Body of pancreas (tissue), 4 donors: Measurements from ENCODE around the gene U2AF2. TPM values are rescaled to one million over a fixed set of nuclear protein-coding genes. Genes with fewer than 3 reads are reported as not detected.

Source experiments
- ATAC-seq: fragments of 150-250 bp; one replicate; pipeline ENCODE4 v1.9.1; 2016
- DNase-seq, 4 donors: peaks; one replicate each; pipeline ENCODE4 v3.0.0-alpha.2; 2019
- H3K27ac ChIP-seq, 4 donors: fragments of 200-600 bp; sonication (generic); 1 replicate in 3 of 4; 2 replicates in 1 of 4; pipeline versions ENCODE4 v1.5.1 to v1.6.1; 2016 to 2019; ENCODE audit warnings: mild to moderate bottlenecking in 1 of 4, mixed read lengths in 1 of 4, moderate library complexity in 1 of 4
- H3K27me3 ChIP-seq, 2 donors: fragments of 200-600 bp; sonication (generic); one replicate each; pipeline ENCODE4 v1.6.0; 2016; ENCODE audit warnings: mild to moderate bottlenecking in 1 of 2
- H3K36me3 ChIP-seq, 2 donors: fragments of 200-600 bp; sonication (generic); replicated peaks in 1 of 2; 2 replicates each; pipeline ENCODE4 v1.5.1; 2016; ENCODE audit warnings: low read depth in 2 of 2; ENCODE audit not compliant: insufficient read depth in 1 of 2
- H3K4me1 ChIP-seq: fragments of 200-600 bp; sonication (generic); one replicate; pipeline ENCODE4 v1.6.0; 2016
- H3K4me3 ChIP-seq, 2 donors: fragments of 200-600 bp; sonication (generic); 1 replicate in 1 of 2; 2 replicates in 1 of 2; pipeline ENCODE4 v1.5.1; 2016 to 2019
- H3K9me3 ChIP-seq, 3 donors: fragments of 200-600 bp; sonication (generic); 1 replicate in 2 of 3; 2 replicates in 1 of 3; pipeline ENCODE4 v1.5.1; 2016
- POLR2A ChIP-seq, 3 donors: fragments of 450-650 bp; IDR thresholded peaks; one replicate each; pipeline ENCODE4 v1.6.1; 2016; ENCODE audit warnings: antibody characterized with exemption in 3 of 3, mild to moderate bottlenecking in 2 of 3
- WGBS, 2 donors: methylation state at CpG; one replicate each; pipeline ENCODE4 v1.1.5; 2017; 5-methylcytosine and 5-hydroxymethylcytosine counted together
- intact Hi-C: fragments of 100-400 bp; cut with DNase I; formaldehyde crosslinking; loops from one replicate; pipeline ENCODE4 v1.15.1; 2023
- total RNA-seq, 2 donors: library from RNA; depleted of rRNA; stranded (reverse); fragments of >200 nt; gene quantifications; one replicate each; pipeline ENCODE4 v1.1.0, GENCODE V29; 2016
- TF ChIP-seq, protein P1 (sequence below), 7 experiments: fragments of 450-650 bp in 4 of 7; fragments of 200-600 bp in 3 of 7; sonication (generic) in 3 of 7; IDR thresholded peaks; one replicate each; pipeline ENCODE4 v1.5.1; 2016 to 2019; ENCODE audit warnings: antibody characterized with exemption in 7 of 7

The U2AF2 gene
- total RNA-seq, 2 donors from 2014 or later = 53.4 to 106 TPM

DNA sequence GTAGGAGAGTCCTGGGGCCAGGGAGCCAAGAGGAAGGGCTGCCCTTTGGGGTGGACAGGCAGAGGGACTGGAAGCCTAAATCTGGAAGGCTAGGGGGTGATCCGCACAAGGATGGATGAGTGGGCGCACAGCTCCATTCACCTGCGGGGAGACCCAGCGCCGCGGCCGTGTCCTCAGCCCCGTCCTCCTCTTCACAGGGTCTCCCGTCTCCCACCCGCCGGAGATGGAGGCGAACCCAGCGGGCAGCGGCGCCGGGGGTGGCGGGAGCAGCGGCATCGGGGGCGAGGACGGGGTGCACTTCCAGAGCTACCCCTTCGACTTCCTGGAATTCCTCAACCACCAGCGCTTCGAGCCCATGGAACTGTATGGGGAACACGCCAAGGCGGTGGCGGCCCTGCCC is 41.4 kb upstream of the U2AF2 start:
- intact Hi-C loops = loop anchor here (5.0 to 10.0 kb wide), 2 partner anchors 96 to 489 kb away; no protein-coding TSS in a partner anchor
- TF ChIP-seq POLR2A (IDR thresholded peaks at IDR 0.05) = no peak
- TF ChIP-seq, protein P1, sequence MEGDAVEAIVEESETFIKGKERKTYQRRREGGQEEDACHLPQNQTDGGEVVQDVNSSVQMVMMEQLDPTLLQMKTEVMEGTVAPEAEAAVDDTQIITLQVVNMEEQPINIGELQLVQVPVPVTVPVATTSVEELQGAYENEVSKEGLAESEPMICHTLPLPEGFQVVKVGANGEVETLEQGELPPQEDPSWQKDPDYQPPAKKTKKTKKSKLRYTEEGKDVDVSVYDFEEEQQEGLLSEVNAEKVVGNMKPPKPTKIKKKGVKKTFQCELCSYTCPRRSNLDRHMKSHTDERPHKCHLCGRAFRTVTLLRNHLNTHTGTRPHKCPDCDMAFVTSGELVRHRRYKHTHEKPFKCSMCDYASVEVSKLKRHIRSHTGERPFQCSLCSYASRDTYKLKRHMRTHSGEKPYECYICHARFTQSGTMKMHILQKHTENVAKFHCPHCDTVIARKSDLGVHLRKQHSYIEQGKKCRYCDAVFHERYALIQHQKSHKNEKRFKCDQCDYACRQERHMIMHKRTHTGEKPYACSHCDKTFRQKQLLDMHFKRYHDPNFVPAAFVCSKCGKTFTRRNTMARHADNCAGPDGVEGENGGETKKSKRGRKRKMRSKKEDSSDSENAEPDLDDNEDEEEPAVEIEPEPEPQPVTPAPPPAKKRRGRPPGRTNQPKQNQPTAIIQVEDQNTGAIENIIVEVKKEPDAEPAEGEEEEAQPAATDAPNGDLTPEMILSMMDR (IDR thresholded peaks at IDR 0.05) = no peak
- no peak for DNase-seq

DNA sequence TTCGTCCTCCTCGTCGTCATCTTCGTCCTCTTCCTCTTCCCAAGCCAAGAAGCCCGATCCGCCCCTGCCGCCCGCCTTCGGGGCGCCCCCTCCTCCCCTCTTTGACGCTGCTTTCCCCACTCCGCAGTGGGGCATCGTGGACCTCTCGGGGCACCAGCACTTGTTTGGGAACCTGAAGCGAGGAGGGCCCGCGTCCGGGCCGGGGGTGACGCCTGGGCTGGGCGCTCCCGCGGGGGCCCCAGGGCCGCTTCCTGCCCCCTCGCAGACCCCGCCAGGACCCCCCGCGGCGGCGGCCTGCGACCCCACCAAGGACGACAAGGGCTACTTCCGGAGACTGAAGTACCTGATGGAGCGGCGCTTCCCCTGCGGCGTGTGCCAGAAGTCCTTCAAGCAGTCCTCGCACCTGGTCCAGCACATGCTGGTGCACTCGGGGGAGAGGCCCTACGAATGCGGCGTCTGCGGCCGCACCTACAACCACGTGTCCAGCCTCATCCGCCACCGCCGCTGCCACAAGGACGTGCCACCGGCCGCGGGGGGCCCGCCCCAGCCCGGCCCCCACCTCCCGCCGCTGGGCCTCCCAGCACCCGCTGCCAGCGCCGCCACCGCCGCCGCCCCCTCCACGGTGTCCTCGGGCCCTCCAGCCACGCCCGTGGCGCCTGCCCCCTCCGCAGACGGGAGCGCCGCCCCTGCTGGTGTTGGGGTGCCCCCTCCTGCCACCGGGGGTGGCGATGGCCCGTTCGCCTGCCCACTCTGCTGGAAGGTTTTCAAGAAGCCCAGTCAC is 40.7 kb upstream of the U2AF2 start:
- peaks cover 0 to 2% of the 10 kb centered on the region in 2 donors for H3K36me3 ChIP-seq
- H3K9me3 ChIP-seq = no peaks in the 10 kb centered on the region
- TF ChIP-seq, protein P1 (IDR thresholded peaks at IDR 0.05) = no peak
- no peak for TF ChIP-seq POLR2A (IDR thresholded peaks at IDR 0.05)
- WGBS, 2 donors = 93 to 96% methylated on average over 43 to 70 of the region's 75 CpGs
- peaks cover 10% of the 10 kb centered on the region for H3K4me1 ChIP-seq
- H3K4me3 ChIP-seq = no peak overlapping the region
- no peaks in the 10 kb centered on the region for H3K27me3 ChIP-seq
- no peak for ATAC-seq
- DNase-seq = no peak
- intact Hi-C loops = loop anchor here (5.0 to 10.0 kb wide), 2 partner anchors 97 to 489 kb away; no protein-coding TSS in a partner anchor
- no peak overlapping the region for H3K27ac ChIP-seq

More for the DNA sequence above, 41.4 kb upstream of the U2AF2 start:
- Histone ChIP-seq H3K4me3 (no peak overlapping the region), H3K36me3 (peaks cover 0 to 2% of the 10 kb centered on the region in 2 donors), H3K9me3 (no peaks in the 10 kb centered on the region), H3K4me1 (peaks cover 10% of the 10 kb centered on the region), H3K27ac (no peak overlapping the region), H3K27me3 (no peaks in the 10 kb centered on the region)
- WGBS, 2 donors = 92 to 93% methylated on average over 25 to 27 of the region's 27 CpGs
- ATAC-seq = no peak

DNA sequence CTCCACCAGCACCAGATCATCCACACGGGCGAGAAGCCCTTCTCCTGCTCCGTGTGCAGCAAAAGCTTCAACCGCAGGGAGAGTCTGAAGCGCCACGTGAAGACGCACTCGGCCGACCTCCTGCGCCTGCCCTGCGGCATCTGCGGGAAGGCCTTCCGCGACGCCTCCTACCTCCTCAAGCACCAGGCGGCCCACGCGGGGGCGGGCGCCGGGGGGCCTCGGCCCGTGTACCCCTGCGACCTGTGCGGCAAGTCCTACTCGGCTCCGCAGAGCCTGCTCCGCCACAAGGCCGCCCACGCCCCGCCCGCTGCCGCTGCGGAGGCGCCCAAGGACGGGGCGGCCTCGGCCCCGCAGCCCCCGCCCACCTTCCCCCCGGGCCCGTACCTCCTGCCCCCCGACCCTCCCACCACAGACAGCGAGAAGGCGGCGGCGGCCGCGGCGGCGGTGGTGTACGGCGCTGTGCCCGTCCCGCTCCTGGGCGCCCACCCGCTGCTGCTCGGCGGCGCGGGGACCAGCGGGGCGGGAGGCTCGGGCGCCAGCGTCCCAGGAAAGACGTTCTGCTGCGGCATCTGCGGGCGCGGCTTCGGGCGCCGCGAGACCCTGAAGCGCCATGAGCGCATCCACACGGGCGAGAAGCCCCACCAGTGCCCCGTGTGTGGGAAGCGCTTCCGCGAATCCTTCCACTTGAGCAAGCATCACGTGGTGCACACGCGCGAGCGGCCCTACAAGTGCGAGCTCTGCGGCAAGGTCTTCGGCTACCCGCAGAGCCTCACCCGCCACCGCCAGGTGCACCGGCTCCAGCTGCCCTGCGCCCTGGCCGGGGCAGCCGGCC is 39.9 kb upstream of the U2AF2 start:
- Histone ChIP-seq H3K36me3 (peaks cover 0 to 2% of the 10 kb centered on the region in 2 donors), H3K27ac (no peak overlapping the region), H3K9me3 (no peaks in the 10 kb centered on the region), H3K27me3 (no peaks in the 10 kb centered on the region), H3K4me1 (peaks cover 10% of the 10 kb centered on the region), H3K4me3 (no peak overlapping the region)
- no peak for DNase-seq
- intact Hi-C loops = loop anchor here (5.0 to 10.0 kb wide), 2 partner anchors 98 to 490 kb away; no protein-coding TSS in a partner anchor
- TF ChIP-seq POLR2A (IDR thresholded peaks at IDR 0.05) = no peak
- 92 to 94% methylated on average over 20 to 44 of the region's 98 CpGs for WGBS, 2 donors
- no peak for ATAC-seq

DNA sequence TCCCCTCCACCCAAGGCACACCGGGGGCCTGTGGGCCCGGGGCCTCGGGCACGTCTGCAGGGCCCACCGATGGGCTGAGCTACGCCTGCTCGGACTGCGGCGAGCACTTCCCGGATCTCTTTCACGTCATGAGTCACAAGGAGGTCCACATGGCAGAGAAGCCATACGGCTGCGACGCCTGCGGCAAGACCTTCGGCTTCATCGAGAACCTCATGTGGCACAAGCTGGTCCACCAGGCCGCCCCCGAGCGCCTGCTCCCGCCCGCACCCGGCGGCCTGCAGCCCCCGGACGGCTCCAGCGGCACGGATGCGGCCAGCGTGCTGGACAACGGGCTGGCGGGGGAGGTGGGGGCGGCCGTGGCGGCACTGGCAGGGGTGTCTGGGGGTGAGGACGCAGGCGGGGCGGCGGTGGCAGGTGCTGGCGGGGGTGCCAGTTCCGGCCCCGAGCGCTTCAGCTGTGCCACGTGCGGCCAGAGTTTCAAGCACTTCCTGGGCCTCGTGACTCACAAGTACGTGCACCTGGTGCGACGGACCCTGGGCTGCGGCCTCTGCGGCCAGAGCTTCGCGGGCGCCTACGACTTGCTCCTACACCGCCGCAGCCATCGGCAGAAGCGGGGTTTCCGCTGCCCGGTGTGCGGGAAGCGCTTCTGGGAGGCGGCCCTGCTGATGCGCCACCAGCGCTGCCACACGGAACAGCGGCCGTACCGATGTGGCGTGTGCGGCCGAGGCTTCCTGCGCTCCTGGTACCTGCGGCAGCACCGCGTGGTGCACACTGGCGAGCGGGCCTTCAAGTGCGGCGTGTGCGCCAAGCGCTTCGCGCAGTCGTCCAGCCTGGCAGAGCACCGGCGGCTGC is 39.1 kb upstream of the U2AF2 start:
- intact Hi-C loops = loop anchor here (10.0 kb wide), 1 partner anchor 491 kb away; no protein-coding TSS in a partner anchor
- no peak overlapping the region for H3K27ac ChIP-seq
- H3K9me3 ChIP-seq = no peaks in the 10 kb centered on the region
- peaks cover 10% of the 10 kb centered on the region for H3K4me1 ChIP-seq
- WGBS, 2 donors = 96 to 98% methylated on average over 31 to 80 of the region's 88 CpGs
- TF ChIP-seq POLR2A (IDR thresholded peaks at IDR 0.05) = no peak
- TF ChIP-seq, protein P1 (IDR thresholded peaks at IDR 0.05) = no peak
- H3K27me3 ChIP-seq = no peaks in the 10 kb centered on the region
- H3K36me3 ChIP-seq = peaks cover 0 to 3% of the 10 kb centered on the region in 2 donors
- no peak overlapping the region for H3K4me3 ChIP-seq
- ATAC-seq = no peak
- no peak for DNase-seq
